ENCODE measurements around the gene COL26A1.

Gene COL26A1

DNA sequence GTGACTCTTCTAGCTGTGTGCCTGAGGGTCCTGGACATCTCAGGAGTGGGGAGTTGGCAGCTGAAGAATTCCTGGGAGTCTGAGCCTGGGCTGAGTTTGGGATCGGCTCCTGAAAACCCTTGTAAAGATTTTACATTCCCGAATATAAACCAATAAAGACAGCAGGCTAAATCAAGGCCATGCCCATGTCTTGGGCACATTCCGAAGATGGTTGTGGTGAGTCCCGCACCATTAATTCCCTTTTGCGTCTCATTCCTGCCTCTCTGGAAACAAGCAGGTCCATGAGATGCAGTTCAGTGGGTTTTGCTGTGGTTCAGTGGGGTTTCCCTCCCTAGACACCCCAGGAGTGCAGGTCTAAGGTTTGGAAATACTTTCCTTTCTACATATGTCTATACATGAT lies 90.9 kb downstream of the COL26A1 start:
- H3K79me2 ChIP-seq (ENCODE audit: control insufficient read depth, insufficient read depth, low read length), result no peaks in the 10 kb centered on the region
- no peak for DNase-seq
- H2BK15ac ChIP-seq (replicated peaks; ENCODE audit: low read depth), result no peak overlapping the region
- no peaks in the 10 kb centered on the region for H3K27me3 ChIP-seq (ENCODE audit: insufficient read depth, low read length, poor library complexity)
- no peaks in the 10 kb centered on the region for H3K4me1 ChIP-seq (ENCODE audit: control insufficient read depth, low read depth, low read length)
- H3K79me1 ChIP-seq (ENCODE audit: low read length), result peaks cover 2% of the 10 kb centered on the region
- no peak overlapping the region for H2BK120ac ChIP-seq (ENCODE audit: low read depth, low read length)
- H3K4me3 ChIP-seq (ENCODE audit: low read length), result no peak overlapping the region
- H4K8ac ChIP-seq (ENCODE audit: low read depth, low read length), result no peak overlapping the region
- H2AK5ac ChIP-seq (ENCODE audit: low read length), result no peak overlapping the region
- H3K4ac ChIP-seq (ENCODE audit: low read depth, low read length), result no peak overlapping the region
- no peak overlapping the region for H2BK5ac ChIP-seq (ENCODE audit: low read length)
- no peak overlapping the region for H3K4me2 ChIP-seq (ENCODE audit: low read length)
- H3K56ac ChIP-seq (ENCODE audit: low read length), result no peak overlapping the region
- H3K23ac ChIP-seq (ENCODE audit: low read length), result no peak overlapping the region
- no peak overlapping the region for H3K9ac ChIP-seq (ENCODE audit: low read length)
- H3K36me3 ChIP-seq (ENCODE audit: control insufficient read depth, insufficient read depth, low read length), result no peaks in the 10 kb centered on the region
- H4K5ac ChIP-seq (ENCODE audit: low read length), result no peak overlapping the region
- WGBS (ENCODE audit: extremely low coverage, insufficient coverage, low lambda C conversion rate), result no CpG with 5 or more reads among the region's 5 CpGs
- no peak overlapping the region for H3K18ac ChIP-seq (ENCODE audit: low read length)
- no peak overlapping the region for H3K27ac ChIP-seq (ENCODE audit: low read depth, low read length)

DNA sequence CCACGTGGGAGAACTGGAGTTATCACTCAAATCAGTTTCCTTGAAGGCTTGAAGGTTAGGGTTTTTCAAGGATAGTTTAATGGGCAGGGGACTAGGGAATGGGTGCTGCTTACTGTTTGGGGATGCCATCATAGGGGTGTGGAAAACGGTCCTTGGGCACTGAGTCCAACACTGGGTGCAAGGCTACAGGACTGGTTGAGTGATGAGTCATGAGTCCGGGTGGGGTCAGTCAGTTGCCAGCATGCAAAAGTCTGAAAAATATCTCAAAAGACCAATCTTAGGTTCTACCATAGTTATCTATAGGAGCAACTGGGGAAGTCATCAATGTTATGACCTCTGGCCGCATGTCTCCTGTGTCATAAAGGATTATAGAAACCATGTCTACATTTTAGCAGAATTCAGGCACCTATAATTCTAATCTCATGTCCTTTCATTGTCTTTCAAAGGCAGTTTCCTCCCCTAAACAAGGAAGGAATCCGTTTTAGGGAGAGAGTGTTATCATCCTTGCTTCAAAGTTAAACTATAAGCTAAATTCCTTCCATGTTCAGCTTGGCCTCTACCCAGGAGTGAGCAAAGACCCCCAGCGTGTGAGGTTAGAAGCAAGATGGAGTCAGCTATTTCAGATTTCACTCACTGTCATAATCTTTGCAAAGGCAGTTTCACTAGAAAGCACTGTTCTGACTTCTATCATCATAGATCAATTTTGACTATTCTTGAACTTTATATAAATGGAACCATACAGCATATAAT lies 94.5 kb downstream of the COL26A1 start:
- H3K9ac ChIP-seq (ENCODE audit: low read length), result no peak overlapping the region
- no peak overlapping the region for H3K27ac ChIP-seq (ENCODE audit: low read depth, low read length)
- H3K4me3 ChIP-seq (ENCODE audit: low read length), result no peak overlapping the region
- H3K79me2 ChIP-seq (ENCODE audit: control insufficient read depth, insufficient read depth, low read length), result no peaks in the 10 kb centered on the region
- WGBS (ENCODE audit: extremely low coverage, insufficient coverage, low lambda C conversion rate), result no CpG with 5 or more reads among the region's 6 CpGs
- no peak overlapping the region for H3K4ac ChIP-seq (ENCODE audit: low read depth, low read length)
- no peak overlapping the region for H4K8ac ChIP-seq (ENCODE audit: low read depth, low read length)
- H3K27me3 ChIP-seq (ENCODE audit: insufficient read depth, low read length, poor library complexity), result no peaks in the 10 kb centered on the region
- no peak overlapping the region for H3K4me2 ChIP-seq (ENCODE audit: low read length)
- H3K79me1 ChIP-seq (ENCODE audit: low read length), result no peaks in the 10 kb centered on the region
- H3K36me3 ChIP-seq (ENCODE audit: control insufficient read depth, insufficient read depth, low read length), result no peaks in the 10 kb centered on the region
- no peak overlapping the region for H3K56ac ChIP-seq (ENCODE audit: low read length)
- DNase-seq, result no peak
- no peak overlapping the region for H4K5ac ChIP-seq (ENCODE audit: low read length)
- H3K23ac ChIP-seq (ENCODE audit: low read length), result no peak overlapping the region
- H2BK15ac ChIP-seq (replicated peaks; ENCODE audit: low read depth), result no peak overlapping the region
- no peak overlapping the region for H2BK120ac ChIP-seq (ENCODE audit: low read depth, low read length)
- H2AK5ac ChIP-seq (ENCODE audit: low read length), result no peak overlapping the region
- H2BK5ac ChIP-seq (ENCODE audit: low read length), result no peak overlapping the region
- no peak overlapping the region for H3K18ac ChIP-seq (ENCODE audit: low read length)
- H3K4me1 ChIP-seq (ENCODE audit: control insufficient read depth, low read depth, low read length), result no peaks in the 10 kb centered on the region

DNA sequence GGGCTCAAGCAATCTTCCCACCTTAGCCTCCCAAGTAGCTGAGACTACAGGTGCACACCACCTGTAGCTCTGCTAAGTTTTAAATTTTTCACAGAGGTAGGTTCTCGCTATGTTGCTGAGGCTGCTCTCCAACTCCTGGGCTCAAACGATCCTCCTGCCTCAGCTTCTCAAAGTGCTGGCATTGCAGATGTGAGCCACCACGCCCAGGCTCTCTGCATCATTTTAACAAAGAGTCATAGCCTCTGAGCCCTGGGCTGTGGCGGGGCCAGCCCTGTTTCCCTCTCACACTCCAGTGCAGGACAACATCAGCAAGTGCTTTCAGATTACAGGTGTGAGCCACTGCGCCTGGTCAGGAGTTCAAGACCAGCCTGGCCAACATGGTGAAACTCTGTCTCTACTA lies 102.5 kb downstream of the COL26A1 start:
- Histone ChIP-seq H4K5ac (ENCODE audit: low read length) (no peak overlapping the region), H3K9ac (ENCODE audit: low read length) (no peak overlapping the region), H3K18ac (ENCODE audit: low read length) (no peak overlapping the region), H3K27ac (ENCODE audit: low read depth, low read length) (no peak overlapping the region), H3K27me3 (ENCODE audit: insufficient read depth, low read length, poor library complexity) (no peaks in the 10 kb centered on the region), H3K4me3 (ENCODE audit: low read length) (no peak overlapping the region), H3K79me2 (ENCODE audit: control insufficient read depth, insufficient read depth, low read length) (no peaks in the 10 kb centered on the region), H3K23ac (ENCODE audit: low read length) (no peak overlapping the region), H2AK5ac (ENCODE audit: low read length) (no peak overlapping the region), H3K4ac (ENCODE audit: low read depth, low read length) (no peak overlapping the region), H3K56ac (ENCODE audit: low read length) (no peak overlapping the region), H2BK5ac (ENCODE audit: low read length) (no peak overlapping the region), H2BK15ac (replicated peaks; ENCODE audit: low read depth) (no peak overlapping the region), H3K4me1 (ENCODE audit: control insufficient read depth, low read depth, low read length) (no peaks in the 10 kb centered on the region), H3K4me2 (ENCODE audit: low read length) (no peak overlapping the region), H2BK120ac (ENCODE audit: low read depth, low read length) (no peak overlapping the region), H4K8ac (ENCODE audit: low read depth, low read length) (no peak overlapping the region), H3K36me3 (ENCODE audit: control insufficient read depth, insufficient read depth, low read length) (no peaks in the 10 kb centered on the region), H3K79me1 (ENCODE audit: low read length) (no peaks in the 10 kb centered on the region)
- no peak for DNase-seq
- WGBS (ENCODE audit: extremely low coverage, insufficient coverage, low lambda C conversion rate), result no CpG with 5 or more reads among the region's 5 CpGs

- WGBS (ENCODE audit: extremely low coverage, insufficient coverage, low lambda C conversion rate), result no CpG with 5 or more reads among the region's 9 CpGs
- no peaks in the 10 kb centered on the region for H3K79me2 ChIP-seq (ENCODE audit: control insufficient read depth, insufficient read depth, low read length)
These were observed 103.0 kb downstream of the COL26A1 start for GRCh38 chr7:101465576-101466196.

DNA sequence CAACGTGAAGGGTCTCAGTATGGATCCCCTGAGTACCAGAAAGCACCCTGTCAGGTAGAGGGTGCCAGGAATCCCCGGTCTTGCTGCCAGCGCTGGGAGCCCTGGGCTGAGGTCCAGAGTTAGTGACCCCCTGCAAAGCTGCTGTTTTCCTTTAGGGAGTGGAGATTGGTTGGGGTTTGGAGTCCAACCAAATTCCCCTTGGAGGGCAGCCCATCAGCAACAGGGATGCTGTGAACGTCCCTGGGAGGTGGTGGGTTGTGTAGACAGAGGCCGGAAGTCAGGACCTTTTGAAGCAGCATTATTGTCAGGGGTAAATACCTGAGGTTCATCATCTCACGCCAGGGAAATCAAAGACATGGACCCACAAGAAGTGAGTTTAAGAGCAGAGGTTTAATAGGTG lies 104.2 kb downstream of the COL26A1 start:
- H3K27me3 ChIP-seq (ENCODE audit: insufficient read depth, low read length, poor library complexity), result no peaks in the 10 kb centered on the region
- no peak overlapping the region for H3K9ac ChIP-seq (ENCODE audit: low read length)
- no peaks in the 10 kb centered on the region for H3K79me1 ChIP-seq (ENCODE audit: low read length)
- H3K4ac ChIP-seq (ENCODE audit: low read depth, low read length), result no peak overlapping the region
- no peak overlapping the region for H4K8ac ChIP-seq (ENCODE audit: low read depth, low read length)
- no peak overlapping the region for H3K18ac ChIP-seq (ENCODE audit: low read length)
- no peak overlapping the region for H2BK5ac ChIP-seq (ENCODE audit: low read length)
- no peak overlapping the region for H3K4me3 ChIP-seq (ENCODE audit: low read length)
- no peaks in the 10 kb centered on the region for H3K36me3 ChIP-seq (ENCODE audit: control insufficient read depth, insufficient read depth, low read length)
- no peak overlapping the region for H3K56ac ChIP-seq (ENCODE audit: low read length)
- H3K23ac ChIP-seq (ENCODE audit: low read length), result no peak overlapping the region
- DNase-seq, result no peak
- H3K27ac ChIP-seq (ENCODE audit: low read depth, low read length), result no peak overlapping the region
- no peaks in the 10 kb centered on the region for H3K79me2 ChIP-seq (ENCODE audit: control insufficient read depth, insufficient read depth, low read length)
- no peak overlapping the region for H2BK120ac ChIP-seq (ENCODE audit: low read depth, low read length)
- H3K4me2 ChIP-seq (ENCODE audit: low read length), result no peak overlapping the region
- H4K5ac ChIP-seq (ENCODE audit: low read length), result no peak overlapping the region
- H3K4me1 ChIP-seq (ENCODE audit: control insufficient read depth, low read depth, low read length), result no peaks in the 10 kb centered on the region
- no peak overlapping the region for H2BK15ac ChIP-seq (replicated peaks; ENCODE audit: low read depth)
- H2AK5ac ChIP-seq (ENCODE audit: low read length), result no peak overlapping the region
- no CpG with 5 or more reads among the region's 6 CpGs for WGBS (ENCODE audit: extremely low coverage, insufficient coverage, low lambda C conversion rate)

More at GRCh38 chr7:101465576-101466196, 103.0 kb downstream of the COL26A1 start:
- Histone ChIP-seq H2BK5ac (ENCODE audit: low read length) (no peak overlapping the region), H3K9ac (ENCODE audit: low read length) (no peak overlapping the region), H2BK120ac (ENCODE audit: low read depth, low read length) (no peak overlapping the region), H3K4ac (ENCODE audit: low read depth, low read length) (no peak overlapping the region), H3K56ac (ENCODE audit: low read length) (no peak overlapping the region), H3K36me3 (ENCODE audit: control insufficient read depth, insufficient read depth, low read length) (no peaks in the 10 kb centered on the region), H3K27ac (ENCODE audit: low read depth, low read length) (no peak overlapping the region), H2AK5ac (ENCODE audit: low read length) (no peak overlapping the region), H3K4me3 (ENCODE audit: low read length) (no peak overlapping the region), H3K27me3 (ENCODE audit: insufficient read depth, low read length, poor library complexity) (no peaks in the 10 kb centered on the region), H3K79me1 (ENCODE audit: low read length) (no peaks in the 10 kb centered on the region), H3K4me1 (ENCODE audit: control insufficient read depth, low read depth, low read length) (no peaks in the 10 kb centered on the region), H3K4me2 (ENCODE audit: low read length) (no peak overlapping the region), H2BK15ac (replicated peaks; ENCODE audit: low read depth) (no peak overlapping the region), H4K5ac (ENCODE audit: low read length) (no peak overlapping the region), H3K18ac (ENCODE audit: low read length) (no peak overlapping the region), H4K8ac (ENCODE audit: low read depth, low read length) (no peak overlapping the region), H3K23ac (ENCODE audit: low read length) (no peak overlapping the region)
- no peak for DNase-seq

Measured in mesendoderm (in vitro differentiated cells).